ENCODE data around the gene ATF3. TPM values are rescaled to one million over a fixed set of nuclear protein-coding genes. Genes with fewer than 3 reads are reported as not detected.

Gene ATF3
- total RNA-seq, 1 experiment from 2014 or later, result 21.8 TPM

DNA sequence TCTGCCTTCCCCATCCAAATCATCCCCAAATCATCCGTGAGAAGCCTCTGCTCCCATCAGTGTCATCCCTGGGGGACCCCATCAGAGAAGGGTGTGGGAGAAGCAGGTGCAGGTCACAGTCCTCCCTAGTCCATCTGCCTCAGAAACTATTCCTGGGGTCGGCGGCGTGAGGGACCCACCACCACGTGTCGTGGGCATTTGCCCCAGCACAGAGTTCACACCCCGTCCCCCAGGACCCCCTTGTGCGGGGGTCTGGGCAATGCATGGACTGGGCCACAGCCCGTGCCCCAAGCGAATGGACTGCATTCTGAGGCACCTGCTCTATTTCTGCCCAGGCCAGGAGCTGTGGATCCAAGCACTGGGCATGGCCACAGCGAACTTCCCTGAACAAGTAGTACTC is 38.4 kb downstream of the ATF3 start:
- H3K36me3 ChIP-seq (ENCODE audit: control insufficient read depth, insufficient read depth, low read length), result no peaks in the 10 kb centered on the region
- H3K27me3 Mint-ChIP-seq (ENCODE audit: insufficient read depth, unreplicated experiment), result no peaks in the 10 kb centered on the region
- no peaks in the 10 kb centered on the region for H3K9me3 ChIP-seq
- intact Hi-C loops (cut with micrococcal nuclease; ENCODE audit: unreplicated experiment), result no loop called here
- DNase-seq, result no peak
- TF ChIP-seq, protein P1, sequence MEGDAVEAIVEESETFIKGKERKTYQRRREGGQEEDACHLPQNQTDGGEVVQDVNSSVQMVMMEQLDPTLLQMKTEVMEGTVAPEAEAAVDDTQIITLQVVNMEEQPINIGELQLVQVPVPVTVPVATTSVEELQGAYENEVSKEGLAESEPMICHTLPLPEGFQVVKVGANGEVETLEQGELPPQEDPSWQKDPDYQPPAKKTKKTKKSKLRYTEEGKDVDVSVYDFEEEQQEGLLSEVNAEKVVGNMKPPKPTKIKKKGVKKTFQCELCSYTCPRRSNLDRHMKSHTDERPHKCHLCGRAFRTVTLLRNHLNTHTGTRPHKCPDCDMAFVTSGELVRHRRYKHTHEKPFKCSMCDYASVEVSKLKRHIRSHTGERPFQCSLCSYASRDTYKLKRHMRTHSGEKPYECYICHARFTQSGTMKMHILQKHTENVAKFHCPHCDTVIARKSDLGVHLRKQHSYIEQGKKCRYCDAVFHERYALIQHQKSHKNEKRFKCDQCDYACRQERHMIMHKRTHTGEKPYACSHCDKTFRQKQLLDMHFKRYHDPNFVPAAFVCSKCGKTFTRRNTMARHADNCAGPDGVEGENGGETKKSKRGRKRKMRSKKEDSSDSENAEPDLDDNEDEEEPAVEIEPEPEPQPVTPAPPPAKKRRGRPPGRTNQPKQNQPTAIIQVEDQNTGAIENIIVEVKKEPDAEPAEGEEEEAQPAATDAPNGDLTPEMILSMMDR (IDR thresholded peaks at IDR 0.05; ENCODE audit: insufficient read depth in 1 of 2, low read depth in 1 of 2, low read length in 1 of 2, severe bottlenecking in 1 of 2, unreplicated experiment in 1 of 2), result no peak
- no peak overlapping the region for H3K4me3 Mint-ChIP-seq (ENCODE audit: unreplicated experiment)
- no peaks in the 10 kb centered on the region for H3K9me3 Mint-ChIP-seq (ENCODE audit: unreplicated experiment)
- H3K4me1 Mint-ChIP-seq (ENCODE audit: low read depth, unreplicated experiment), result peaks cover 14% of the 10 kb centered on the region
- ChIA-PET POLR2A (no interaction called here), CTCF (no interaction called here)
- BruUV-seq (replicated peaks), result no TSS peak
- H3K27me3 ChIP-seq (replicated peaks; ENCODE audit: control insufficient read depth, insufficient read depth, low read length), result no peaks in the 10 kb centered on the region
- no peak overlapping the region for H3K4me3 ChIP-seq (ENCODE audit: low read depth, low read length)
- peaks cover 11% of the 10 kb centered on the region for H3K4me1 ChIP-seq
- no peak overlapping the region for H3K27ac Mint-ChIP-seq (ENCODE audit: unreplicated experiment)
- H3K36me3 Mint-ChIP-seq (ENCODE audit: insufficient read depth, unreplicated experiment), result no peaks in the 10 kb centered on the region

DNA sequence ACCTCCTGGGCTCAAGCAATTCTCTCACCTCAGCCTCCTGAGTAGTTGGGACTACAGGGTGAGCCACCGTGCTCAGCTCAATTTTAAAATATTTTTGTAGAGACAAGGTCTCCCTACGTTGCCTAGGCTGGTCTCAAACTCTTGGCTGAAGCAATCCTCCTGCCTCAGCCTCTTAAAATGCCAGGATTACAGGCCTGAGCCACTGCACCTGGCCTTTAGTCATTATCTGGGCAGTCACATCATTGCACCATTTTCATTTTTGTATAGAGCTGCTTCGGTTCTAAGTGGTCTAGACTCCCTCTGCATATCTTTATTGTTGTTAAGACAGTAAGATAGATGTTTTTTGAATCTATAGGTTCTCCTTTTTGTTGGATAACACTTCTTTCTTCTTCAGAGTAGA is 39.9 kb downstream of the ATF3 start:
- no TSS peak for BruUV-seq (replicated peaks)
- Histone ChIP-seq H3K27me3 (replicated peaks; ENCODE audit: control insufficient read depth, insufficient read depth, low read length) (no peaks in the 10 kb centered on the region), H3K4me1 (peaks cover 11% of the 10 kb centered on the region), H3K36me3 (ENCODE audit: control insufficient read depth, insufficient read depth, low read length) (no peaks in the 10 kb centered on the region), H3K9me3 (no peaks in the 10 kb centered on the region), H3K4me3 (ENCODE audit: low read depth, low read length) (no peak overlapping the region)
- Mint-ChIP-seq H3K4me3 (ENCODE audit: unreplicated experiment) (no peak overlapping the region), H3K27ac (ENCODE audit: unreplicated experiment) (no peak overlapping the region), H3K36me3 (ENCODE audit: insufficient read depth, unreplicated experiment) (no peaks in the 10 kb centered on the region), H3K9me3 (ENCODE audit: unreplicated experiment) (no peaks in the 10 kb centered on the region), H3K4me1 (ENCODE audit: low read depth, unreplicated experiment) (peaks cover 14% of the 10 kb centered on the region), H3K27me3 (ENCODE audit: insufficient read depth, unreplicated experiment) (no peaks in the 10 kb centered on the region)
- ChIA-PET CTCF (no interaction called here), POLR2A (no interaction called here)
- no peak for DNase-seq
- intact Hi-C loops (cut with micrococcal nuclease; ENCODE audit: unreplicated experiment), result no loop called here
- TF ChIP-seq, protein P1 (IDR thresholded peaks at IDR 0.05; ENCODE audit: insufficient read depth in 1 of 2, low read depth in 1 of 2, low read length in 1 of 2, severe bottlenecking in 1 of 2, unreplicated experiment in 1 of 2), result no peak

DNA sequence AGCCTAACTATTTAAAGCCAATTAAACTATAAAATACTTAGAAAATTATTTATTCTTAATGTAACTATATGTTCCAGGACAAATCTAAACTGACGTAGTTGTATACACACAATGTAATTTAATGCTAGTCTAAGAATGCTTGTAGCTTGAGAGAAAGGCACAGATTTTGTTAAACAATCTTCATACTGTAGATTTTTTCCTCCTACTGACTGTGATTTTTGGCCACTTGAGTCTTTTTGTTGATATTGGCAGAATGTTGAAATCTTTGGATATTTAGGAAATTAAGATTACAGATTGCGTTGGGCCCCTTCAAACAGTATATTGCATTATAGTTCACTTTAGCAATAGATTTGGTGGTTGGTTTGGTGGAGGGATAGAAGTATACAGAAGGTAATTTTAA is 40.5 kb downstream of the ATF3 start:
- H3K4me3 ChIP-seq (ENCODE audit: low read depth, low read length), result no peak overlapping the region
- TF ChIP-seq, protein P1 (IDR thresholded peaks at IDR 0.05; ENCODE audit: insufficient read depth in 1 of 2, low read depth in 1 of 2, low read length in 1 of 2, severe bottlenecking in 1 of 2, unreplicated experiment in 1 of 2), result no peak
- ChIA-PET CTCF (no interaction called here), POLR2A (no interaction called here)
- Mint-ChIP-seq H3K4me1 (ENCODE audit: low read depth, unreplicated experiment) (peaks cover 14% of the 10 kb centered on the region), H3K36me3 (ENCODE audit: insufficient read depth, unreplicated experiment) (no peaks in the 10 kb centered on the region), H3K27ac (ENCODE audit: unreplicated experiment) (no peak overlapping the region), H3K9me3 (ENCODE audit: unreplicated experiment) (no peaks in the 10 kb centered on the region), H3K4me3 (ENCODE audit: unreplicated experiment) (no peak overlapping the region), H3K27me3 (ENCODE audit: insufficient read depth, unreplicated experiment) (no peaks in the 10 kb centered on the region)
- DNase-seq, result no peak
- BruUV-seq (replicated peaks), result no TSS peak
- H3K4me1 ChIP-seq, result peaks cover 11% of the 10 kb centered on the region
- H3K27me3 ChIP-seq (replicated peaks; ENCODE audit: control insufficient read depth, insufficient read depth, low read length), result no peaks in the 10 kb centered on the region
- H3K36me3 ChIP-seq (ENCODE audit: control insufficient read depth, insufficient read depth, low read length), result no peaks in the 10 kb centered on the region
- no peaks in the 10 kb centered on the region for H3K9me3 ChIP-seq
- intact Hi-C loops (cut with micrococcal nuclease; ENCODE audit: unreplicated experiment), result no loop called here

Data from Caco-2 (cell line).